A673 (cell line): Measurements from ENCODE around the gene PECR. TPM values are rescaled to one million over a fixed set of nuclear protein-coding genes. Genes with fewer than 3 reads are reported as not detected.
A peak's percentile ranks its signal among the peaks of the same experiment; 100 is the strongest.

Source experiments
- BruUV-seq: library from RNA; stranded (reverse); fragments of 400-500 nt; replicated peaks from 2 replicates; lab custom pipeline; 2021; lab: Mats Ljungman, UMichigan
- CTCF ChIA-PET: fragments of 300-600 bp; sonication (Branson Sonifier 250); formaldehyde crosslinking; loops from one replicate; lab custom pipeline; 2022; ENCODE audit warnings: antibody characterized with exemption; lab: Charles Lee
- POLR2A ChIA-PET: fragments of 300-600 bp; sonication (Branson Sonifier 250); formaldehyde crosslinking; loops from one replicate; lab custom pipeline; 2022; ENCODE audit warnings: antibody characterized with exemption; ENCODE audit not compliant: low non-redundant PET; lab: Charles Lee
- DNase-seq: peaks from one replicate; pipeline ENCODE4 v3.0.0-alpha.2; 2015; ENCODE audit warnings: low spot score
- H3K27ac ChIP-seq: fragments of 200-600 bp; sonication (generic); 2 replicates; pipeline ENCODE4 v1.5.1; 2016; ENCODE audit warnings: mixed run types, low read depth, mild to moderate bottlenecking, mixed read lengths, antibody characterized with exemption, low read length; ENCODE audit not compliant: poor library complexity, severe bottlenecking
- H3K27me3 ChIP-seq: fragments of 200-600 bp; sonication (generic); replicated peaks from 2 replicates; pipeline ENCODE4 v1.6.1; 2017; ENCODE audit warnings: mixed run types, low read depth, mild to moderate bottlenecking, mixed read lengths, antibody characterized with exemption, low read length; ENCODE audit not compliant: insufficient read depth, poor library complexity
- H3K36me3 ChIP-seq: fragments of 200-600 bp; sonication (generic); 2 replicates; pipeline ENCODE4 v1.6.1; 2016; ENCODE audit warnings: mixed run types, mild to moderate bottlenecking, mixed read lengths, antibody characterized with exemption, low read length; ENCODE audit not compliant: insufficient read depth, poor library complexity, severe bottlenecking
- H3K4me1 ChIP-seq: fragments of 200-600 bp; sonication (generic); 2 replicates; pipeline ENCODE4 v1.6.1; 2017; ENCODE audit warnings: mixed run types, mild to moderate bottlenecking, mixed read lengths, antibody characterized with exemption, low read length; ENCODE audit not compliant: insufficient read depth, poor library complexity, severe bottlenecking
- H3K4me3 ChIP-seq: fragments of 200-600 bp; sonication (generic); 2 replicates; pipeline ENCODE4 v1.5.1; 2016; ENCODE audit warnings: low read depth, mixed run types, mild to moderate bottlenecking, mixed read lengths, low read length; ENCODE audit not compliant: poor library complexity, severe bottlenecking
- H3K9me3 ChIP-seq: fragments of 200-600 bp; sonication (generic); 2 replicates; pipeline ENCODE4 v1.6.1; 2016; ENCODE audit warnings: mixed run types, low read depth, mild to moderate bottlenecking, mixed read lengths, antibody characterized with exemption, low read length; ENCODE audit not compliant: poor library complexity, severe bottlenecking
- EZH2 ChIP-seq: fragments of 200-600 bp; sonication (generic); IDR thresholded peaks from 2 replicates; pipeline ENCODE4 v1.6.1; 2017; ENCODE audit warnings: borderline replicate concordance, low read depth, mild to moderate bottlenecking, mixed read lengths, antibody characterized with exemption, low read length; ENCODE audit not compliant: poor library complexity, severe bottlenecking
- intact Hi-C: fragments of 100-400 bp; cut with micrococcal nuclease; formaldehyde crosslinking; loops from one replicate; pipeline ENCODE4 v1.10.0; 2022; ENCODE audit not compliant: unreplicated experiment
- total RNA-seq: library from RNA; stranded (reverse); gene quantifications from 2 replicates; pipeline ENCODE4 v1.2.3, GENCODE V29; 2021
- TF ChIP-seq, protein P1 (sequence below): fragments of 300-800, 200-600 bp; sonication (generic); conservative IDR thresholded peaks from 2 replicates; pipeline ENCODE4 v1.5.1; 2017; ENCODE audit warnings: low read depth, mild to moderate bottlenecking, antibody characterized with exemption, low read length, moderate library complexity, mixed read lengths

PECR gene
- total RNA-seq, 1 experiment from 2014 or later, result 19.7 TPM

DNA sequence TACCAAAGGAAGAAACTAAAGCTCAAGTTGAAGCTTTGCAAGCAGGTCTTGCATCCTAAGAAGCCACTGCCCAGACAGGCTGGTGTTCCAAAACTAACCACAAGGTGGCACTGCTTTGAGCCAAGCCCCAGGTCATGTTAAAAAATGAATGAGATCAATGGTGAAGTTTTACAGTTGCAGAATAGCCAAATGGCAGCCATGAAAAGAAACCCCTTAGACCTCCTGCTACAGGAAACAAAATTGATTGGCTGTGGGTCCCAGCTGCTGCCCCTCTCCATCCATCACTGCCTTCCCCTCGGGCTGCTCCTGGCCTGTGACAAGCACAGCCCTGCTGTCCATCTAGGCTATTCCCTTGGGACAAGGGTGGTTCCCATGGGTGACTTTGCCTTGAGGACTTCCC lies 47.5 kb downstream of the PECR start:
- peak; percentile 83 for DNase-seq
- CTCF ChIA-PET, result interaction anchor here (0.7 kb wide), 1 partner anchor 40 kb away, joined by 3 read pairs; no protein-coding TSS in a partner anchor

DNA sequence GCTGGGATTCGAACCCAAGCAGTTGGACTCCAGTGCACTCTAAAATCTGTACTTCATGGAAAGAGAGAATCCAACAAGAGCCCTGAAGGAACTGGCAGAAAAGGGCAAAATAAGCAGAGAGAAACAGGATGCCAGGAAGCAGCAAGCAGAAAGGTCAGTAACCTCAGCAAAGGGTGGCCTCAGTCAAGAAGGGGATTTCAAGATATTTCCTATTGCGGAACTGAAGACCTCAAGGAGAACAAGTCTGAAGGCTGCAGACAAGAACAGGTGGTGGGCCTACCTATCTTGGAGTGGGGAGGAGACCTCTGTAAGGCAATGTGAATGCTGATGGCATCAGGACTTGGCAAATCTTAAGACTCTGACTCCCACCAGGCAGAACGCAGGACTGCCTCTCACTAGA lies 48.2 kb downstream of the PECR start:
- no TSS peak for BruUV-seq
- no peak overlapping the region for H3K4me3 ChIP-seq
- H3K27ac ChIP-seq, result no peak overlapping the region
- H3K36me3 ChIP-seq, result no peaks in the 10 kb centered on the region
- CTCF ChIA-PET, result interaction anchor here (1.2 to 1.4 kb wide), 2 partner anchors 50 to 81 kb away, joined by 3 to 5 read pairs; no protein-coding TSS in a partner anchor
- TF ChIP-seq, protein P1, sequence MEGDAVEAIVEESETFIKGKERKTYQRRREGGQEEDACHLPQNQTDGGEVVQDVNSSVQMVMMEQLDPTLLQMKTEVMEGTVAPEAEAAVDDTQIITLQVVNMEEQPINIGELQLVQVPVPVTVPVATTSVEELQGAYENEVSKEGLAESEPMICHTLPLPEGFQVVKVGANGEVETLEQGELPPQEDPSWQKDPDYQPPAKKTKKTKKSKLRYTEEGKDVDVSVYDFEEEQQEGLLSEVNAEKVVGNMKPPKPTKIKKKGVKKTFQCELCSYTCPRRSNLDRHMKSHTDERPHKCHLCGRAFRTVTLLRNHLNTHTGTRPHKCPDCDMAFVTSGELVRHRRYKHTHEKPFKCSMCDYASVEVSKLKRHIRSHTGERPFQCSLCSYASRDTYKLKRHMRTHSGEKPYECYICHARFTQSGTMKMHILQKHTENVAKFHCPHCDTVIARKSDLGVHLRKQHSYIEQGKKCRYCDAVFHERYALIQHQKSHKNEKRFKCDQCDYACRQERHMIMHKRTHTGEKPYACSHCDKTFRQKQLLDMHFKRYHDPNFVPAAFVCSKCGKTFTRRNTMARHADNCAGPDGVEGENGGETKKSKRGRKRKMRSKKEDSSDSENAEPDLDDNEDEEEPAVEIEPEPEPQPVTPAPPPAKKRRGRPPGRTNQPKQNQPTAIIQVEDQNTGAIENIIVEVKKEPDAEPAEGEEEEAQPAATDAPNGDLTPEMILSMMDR, result no peak
- TF ChIP-seq EZH2, result no peak
- POLR2A ChIA-PET, result no interaction called here
- no peaks in the 10 kb centered on the region for H3K27me3 ChIP-seq
- H3K9me3 ChIP-seq, result no peaks in the 10 kb centered on the region
- no peaks in the 10 kb centered on the region for H3K4me1 ChIP-seq
- no peak for DNase-seq
- intact Hi-C loops, result no loop called here

More for the DNA sequence above, 47.5 kb downstream of the PECR start:
- POLR2A ChIA-PET, result no interaction called here
- no peaks in the 10 kb centered on the region for H3K36me3 ChIP-seq
- intact Hi-C loops, result no loop called here
- no peaks in the 10 kb centered on the region for H3K4me1 ChIP-seq
- no peak overlapping the region for H3K4me3 ChIP-seq
- H3K27me3 ChIP-seq, result no peaks in the 10 kb centered on the region
- BruUV-seq, result no TSS peak
- no peak overlapping the region for H3K27ac ChIP-seq
- TF ChIP-seq, protein P1, result peak; percentile 95
- TF ChIP-seq EZH2, result no peak
- H3K9me3 ChIP-seq, result no peaks in the 10 kb centered on the region

DNA sequence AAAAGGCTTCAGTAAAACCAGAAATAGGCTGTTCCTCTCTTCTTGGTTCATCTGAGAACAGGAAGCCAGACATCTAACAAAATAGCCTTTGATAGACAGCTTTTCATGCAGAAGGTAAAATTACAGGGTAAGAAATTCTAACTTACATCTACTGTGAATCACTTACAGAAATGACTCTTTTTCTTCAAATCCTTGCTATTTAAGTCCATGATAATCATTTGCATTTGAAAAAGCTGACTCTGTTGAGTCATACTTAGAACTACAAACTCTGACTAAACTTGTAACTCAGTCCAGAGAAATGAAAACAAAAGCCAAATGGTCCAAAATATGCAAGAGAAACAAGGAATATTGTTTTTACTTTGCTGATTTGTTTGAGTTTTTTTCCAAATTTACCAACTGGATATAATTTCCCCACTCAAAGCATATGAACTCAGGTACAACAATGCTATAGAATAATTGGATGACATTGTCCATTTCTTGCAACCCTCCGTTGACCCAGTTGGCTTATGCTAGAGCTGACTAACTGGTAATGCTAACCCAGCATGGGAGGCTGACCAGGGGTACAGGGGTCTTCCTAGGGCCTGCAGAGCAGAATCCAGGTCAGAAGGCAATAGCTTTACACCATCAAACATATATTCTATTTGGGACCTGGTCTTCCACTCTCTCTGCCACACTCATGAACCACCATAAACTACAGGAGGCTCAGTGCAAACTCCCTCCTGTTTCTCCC lies 49.5 kb downstream of the PECR start:
- Histone ChIP-seq H3K27me3 (no peaks in the 10 kb centered on the region), H3K36me3 (no peaks in the 10 kb centered on the region), H3K27ac (no peak overlapping the region), H3K4me3 (no peak overlapping the region), H3K9me3 (no peaks in the 10 kb centered on the region), H3K4me1 (no peaks in the 10 kb centered on the region)
- ChIA-PET CTCF (interaction anchor here (1.2 to 1.4 kb wide), 3 partner anchors 9 to 82 kb away, joined by 3 to 5 read pairs (median 5); no protein-coding TSS in a partner anchor), POLR2A (no interaction called here)
- BruUV-seq, result no TSS peak
- intact Hi-C loops, result no loop called here
- TF ChIP-seq, protein P1, result no peak
- TF ChIP-seq EZH2, result no peak
- DNase-seq, result peak; percentile 21
